HG02852 (cell line): ENCODE results near the gene ZNF254.
"Not testable (repeated sequence)": the region's sequence is repeated elsewhere in the genome, so short reads cannot be mapped to it uniquely, and the experiment has no call there.

ENCODE experiments used
- ATAC-seq: cut with Tn5 transposase; IDR thresholded peaks from one replicate; pipeline ENCODE4 v1.9.1; 2021; ENCODE audit warnings: mild to moderate bottlenecking, moderate library complexity; ENCODE audit not compliant: unreplicated experiment

Gene ZNF254

GRCh38 chr19:24071078-24071477 lies 15.9 kb upstream of the ZNF254 start:
- ATAC-seq: no peak

- ATAC-seq: no peak
Measured at GRCh38 chr19:24072720-24073119, 14.3 kb upstream of the ZNF254 start.

- no peak for ATAC-seq
Measured at GRCh38 chr19:24073807-24074206, 13.2 kb upstream of the ZNF254 start.

- ATAC-seq: no peak
Measured at GRCh38 chr19:24074720-24075454, 12.1 kb upstream of the ZNF254 start.

GRCh38 chr19:24075530-24075929 lies 11.5 kb upstream of the ZNF254 start:
- ATAC-seq: not testable (repeated sequence)

- ATAC-seq: no peak
Measured at GRCh38 chr19:24078680-24079079, 8.3 kb upstream of the ZNF254 start.

GRCh38 chr19:24081056-24081455 lies 5.9 kb upstream of the ZNF254 start:
- ATAC-seq: no peak

- ATAC-seq: no peak
Measured at GRCh38 chr19:24098359-24098758, 11.4 kb downstream of the ZNF254 start.

- no peak for ATAC-seq
Measured at GRCh38 chr19:24099829-24100228, 12.8 kb downstream of the ZNF254 start.

GRCh38 chr19:24100597-24100996 lies 13.6 kb downstream of the ZNF254 start:
- not testable (repeated sequence) for ATAC-seq

GRCh38 chr19:24101459-24102115 lies 14.6 kb downstream of the ZNF254 start:
- ATAC-seq: no peak

GRCh38 chr19:24127601-24128000 lies 40.6 kb downstream of the ZNF254 start:
- no peak for ATAC-seq

- ATAC-seq: no peak
Measured at GRCh38 chr19:24140099-24140498, 53.1 kb downstream of the ZNF254 start.

GRCh38 chr19:24140591-24140990 lies 53.6 kb downstream of the ZNF254 start:
- no peak for ATAC-seq

- ATAC-seq: no peak
Measured at GRCh38 chr19:24141612-24142011, 54.6 kb downstream of the ZNF254 start.

- no peak for ATAC-seq
Measured at GRCh38 chr19:24142771-24143170, 55.8 kb downstream of the ZNF254 start.

- no peak for ATAC-seq
Measured at GRCh38 chr19:24159707-24160106, 72.7 kb downstream of the ZNF254 start.

GRCh38 chr19:24166055-24166454 lies 79.1 kb downstream of the ZNF254 start:
- ATAC-seq: no peak

GRCh38 chr19:24173882-24174281 lies 86.9 kb downstream of the ZNF254 start:
- ATAC-seq: no peak

- ATAC-seq: no peak
Measured at GRCh38 chr19:24177686-24178085, 90.7 kb downstream of the ZNF254 start.

GRCh38 chr19:24178207-24178606 lies 91.2 kb downstream of the ZNF254 start:
- ATAC-seq: no peak
